GM19468 (cell line): ENCODE results near the gene RGL2.
"Not testable (repeated sequence)": the region's sequence is repeated elsewhere in the genome, so short reads cannot be mapped to it uniquely, and the experiment has no call there.

ENCODE experiments used
- ATAC-seq: cut with Tn5 transposase; IDR thresholded peaks from one replicate; pipeline ENCODE4 v1.9.1; 2021; ENCODE audit warnings: mild to moderate bottlenecking, moderate library complexity, moderate number of reproducible peaks; ENCODE audit not compliant: unreplicated experiment; ENCODE audit errors: extremely low read depth

The RGL2 gene

DNA sequence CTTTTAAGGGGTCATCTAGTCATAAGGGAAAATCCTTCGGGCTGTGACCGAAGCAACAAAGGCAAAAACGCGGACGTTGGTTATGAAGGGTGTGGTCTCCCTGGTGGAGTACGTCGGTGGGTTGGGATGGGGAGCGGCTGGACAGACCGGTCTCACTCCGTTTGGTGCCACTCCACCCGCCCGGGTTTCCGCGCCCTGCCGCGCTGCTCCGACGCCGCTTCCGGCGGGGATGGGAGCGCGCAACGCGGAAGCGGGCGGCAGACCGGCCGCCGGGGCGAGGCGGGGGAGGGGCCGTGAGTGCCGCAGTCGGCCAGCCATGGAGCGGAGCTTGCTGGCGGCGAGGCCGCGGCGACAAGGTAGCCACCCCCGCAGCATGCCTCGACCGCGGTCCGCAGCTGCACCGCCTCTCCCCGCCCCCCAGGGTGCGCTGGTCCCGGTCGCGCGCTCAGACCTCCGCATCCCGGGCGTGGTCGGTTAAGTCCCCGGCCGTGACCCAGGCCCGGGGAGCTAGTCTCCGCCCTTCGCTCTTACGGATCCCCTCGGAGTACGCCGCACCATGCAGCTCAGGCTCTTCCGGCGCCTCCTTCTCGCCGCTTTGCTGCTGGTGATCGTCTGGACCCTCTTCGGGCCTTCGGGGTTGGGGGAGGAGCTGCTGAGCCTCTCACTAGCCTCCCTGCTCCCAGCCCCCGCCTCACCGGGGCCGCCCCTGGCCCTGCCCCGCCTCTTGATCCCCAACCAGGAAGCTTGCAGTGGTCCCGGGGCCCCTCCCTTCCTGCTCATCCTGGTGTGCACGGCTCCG, 21.7 kb downstream of the RGL2 start, which contains the start of gene B3GALT4:
B3GALT4 (plus strand) TSS at position 260 of the 799 bp plus-strand sequence; CDS start at position 557, 297 bp downstream.
- ATAC-seq = peak; percentile 15

DNA sequence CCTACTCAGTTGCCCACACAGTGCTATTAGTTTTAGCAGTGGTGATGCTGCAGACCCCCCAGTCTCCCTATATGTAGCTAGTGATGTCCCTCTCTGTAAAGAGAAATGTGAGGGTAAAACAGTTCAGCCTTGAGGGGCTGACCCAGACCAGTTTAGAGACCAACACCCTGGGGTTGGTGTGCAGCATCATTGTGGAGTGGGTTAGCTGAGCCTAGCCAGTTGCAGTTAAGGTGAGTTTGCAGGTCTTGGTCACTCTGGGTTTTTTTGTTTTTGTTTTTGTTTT, 22.2 kb downstream of the RGL2 start:
- no peak for ATAC-seq

DNA sequence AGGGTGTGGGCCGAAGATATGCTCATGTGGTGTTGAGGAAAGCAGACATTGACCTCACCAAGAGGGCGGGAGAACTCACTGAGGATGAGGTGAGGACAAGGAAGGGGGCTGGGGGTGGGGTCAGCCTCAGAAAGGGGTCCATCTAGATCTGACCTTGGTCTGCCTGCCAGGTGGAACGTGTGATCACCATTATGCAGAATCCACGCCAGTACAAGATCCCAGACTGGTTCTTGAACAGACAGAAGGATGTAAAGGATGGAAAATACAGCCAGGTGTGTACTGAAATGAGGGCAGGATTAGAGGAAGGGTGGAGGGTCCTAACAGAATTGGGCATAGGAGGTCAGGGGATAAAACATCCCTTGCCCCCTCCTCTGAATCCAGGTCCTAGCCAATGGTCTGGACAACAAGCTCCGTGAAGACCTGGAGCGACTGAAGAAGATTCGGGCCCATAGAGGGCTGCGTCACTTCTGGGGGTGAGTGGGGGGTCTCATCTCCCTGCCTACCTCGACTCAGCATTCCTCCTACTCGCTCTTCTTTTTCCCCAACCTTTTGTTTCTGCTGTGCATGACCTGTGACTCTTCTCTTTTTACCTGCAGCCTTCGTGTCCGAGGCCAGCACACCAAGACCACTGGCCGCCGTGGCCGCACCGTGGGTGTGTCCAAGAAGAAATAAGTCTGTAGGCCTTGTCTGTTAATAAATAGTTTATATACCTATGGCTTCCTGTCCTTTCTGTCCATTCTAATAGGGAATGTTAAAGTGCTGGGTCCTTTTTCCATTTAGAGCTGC, 22.8 kb downstream of the RGL2 start:
- ATAC-seq = not testable (repeated sequence)

- ATAC-seq = no peak
Measured at GRCh38 chr6:33273924-33274902, 24.5 kb downstream of the RGL2 start.

GRCh38 chr6:33273129-33273923, 25.4 kb downstream of the RGL2 start:
- ATAC-seq = no peak

DNA sequence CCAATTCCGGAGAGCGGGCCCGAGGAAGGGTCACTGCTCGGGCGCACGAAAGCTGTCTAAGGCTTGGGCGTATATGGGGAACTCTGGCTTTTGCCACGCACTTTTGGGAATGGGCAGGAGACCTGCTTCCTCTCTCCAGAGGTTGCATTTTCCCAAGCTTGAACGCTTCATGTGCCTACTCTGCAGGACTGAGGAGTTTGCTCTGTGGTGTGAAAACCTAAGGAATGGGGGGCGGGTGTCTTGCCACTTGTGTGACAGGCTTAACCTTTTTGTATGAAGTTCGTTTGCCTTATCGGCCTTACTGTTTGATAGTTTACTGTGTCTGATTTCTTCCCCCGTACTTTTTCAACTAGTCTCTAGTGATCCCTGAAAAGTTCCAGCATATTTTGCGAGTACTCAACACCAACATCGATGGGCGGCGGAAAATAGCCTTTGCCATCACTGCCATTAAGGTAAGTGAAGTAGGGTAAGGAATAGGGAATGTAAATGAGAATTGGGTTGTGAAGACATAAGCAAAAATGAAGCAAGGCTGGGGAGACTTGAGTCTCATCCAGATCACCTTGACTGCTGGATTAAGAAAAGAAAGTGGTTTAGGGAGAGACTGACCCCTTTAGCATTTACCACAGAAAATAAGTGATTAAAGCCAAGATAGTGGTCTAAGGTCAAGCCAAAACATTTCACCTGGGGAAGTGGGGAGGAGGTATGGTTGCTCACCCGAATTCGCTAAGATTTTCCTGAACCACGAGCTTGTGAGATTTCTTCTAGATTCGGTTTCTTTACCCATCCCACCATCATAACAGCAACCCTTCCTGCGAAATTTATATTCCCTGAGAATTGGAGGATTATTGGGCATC, 26.2 kb downstream of the RGL2 start:
- no peak for ATAC-seq

DNA sequence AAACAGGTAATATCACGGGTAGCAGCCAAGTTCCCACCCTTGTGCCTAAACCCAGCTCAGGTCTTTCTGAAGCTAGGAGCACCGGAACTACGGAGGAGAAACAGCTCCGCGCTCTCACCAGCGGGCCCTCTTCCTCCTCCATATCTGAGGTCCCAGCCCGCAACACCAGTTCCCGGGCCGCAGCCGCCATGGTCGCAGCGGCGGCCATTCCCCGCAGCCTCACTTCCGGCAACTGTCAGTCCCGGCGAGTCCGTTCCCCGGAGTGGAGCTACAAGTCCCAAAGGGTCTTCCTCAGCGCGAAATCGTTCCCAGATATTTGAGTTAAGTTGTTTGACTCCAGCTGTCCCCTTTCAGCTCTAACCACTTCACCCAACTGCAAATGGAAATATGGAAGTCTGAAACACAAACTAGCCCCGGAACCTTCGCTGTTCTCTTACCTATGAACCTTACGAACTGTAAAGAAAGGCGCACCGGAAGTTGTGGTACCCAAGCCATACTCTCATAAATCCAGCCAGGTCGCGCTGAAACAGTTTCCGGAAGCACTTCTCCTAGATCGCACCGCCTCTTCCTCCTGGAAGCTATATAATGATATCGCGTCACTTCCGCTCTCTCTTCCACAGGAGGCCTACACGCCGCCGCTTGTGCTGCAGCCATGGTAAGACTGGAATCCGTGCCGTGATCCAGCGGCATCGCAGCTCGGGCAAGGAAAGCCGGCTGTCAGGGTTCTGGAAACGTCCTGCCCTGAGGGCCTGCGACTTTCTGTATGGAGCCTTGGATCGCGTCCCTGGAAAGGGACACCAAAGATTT, 27.1 kb downstream of the RGL2 start, which contains the start of the genes RPS18 and VPS52:
RPS18 (plus strand) TSS at position 608 of the 807 bp plus-strand sequence; CDS start at position 653, 45 bp downstream.
VPS52 (minus strand) TSS at position 409 of the 807 bp plus-strand sequence; CDS start at position 208, 201 bp downstream.
- ATAC-seq = peak; percentile 33

GRCh38 chr6:33271117-33271467, 27.6 kb downstream of the RGL2 start:
- no peak for ATAC-seq

DNA sequence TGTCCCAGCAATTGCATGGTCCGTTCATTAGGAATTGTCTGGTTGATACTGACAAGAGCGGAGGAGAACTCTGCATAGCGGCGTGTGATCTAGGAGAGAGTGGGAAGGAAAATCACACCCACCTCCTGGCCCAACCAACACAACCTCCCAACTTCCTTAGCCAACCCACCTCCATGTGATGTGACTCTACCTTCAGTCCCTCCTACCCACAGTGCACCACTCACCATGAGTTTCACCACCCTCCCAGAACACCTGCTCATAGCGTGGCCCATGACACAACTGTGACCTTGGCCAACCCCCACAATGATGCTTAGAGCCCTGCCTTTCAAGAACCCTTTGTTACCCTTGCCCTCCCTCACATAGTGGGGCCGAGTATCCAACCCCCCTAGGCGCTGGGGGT, 34.7 kb downstream of the RGL2 start:
- no peak for ATAC-seq

DNA sequence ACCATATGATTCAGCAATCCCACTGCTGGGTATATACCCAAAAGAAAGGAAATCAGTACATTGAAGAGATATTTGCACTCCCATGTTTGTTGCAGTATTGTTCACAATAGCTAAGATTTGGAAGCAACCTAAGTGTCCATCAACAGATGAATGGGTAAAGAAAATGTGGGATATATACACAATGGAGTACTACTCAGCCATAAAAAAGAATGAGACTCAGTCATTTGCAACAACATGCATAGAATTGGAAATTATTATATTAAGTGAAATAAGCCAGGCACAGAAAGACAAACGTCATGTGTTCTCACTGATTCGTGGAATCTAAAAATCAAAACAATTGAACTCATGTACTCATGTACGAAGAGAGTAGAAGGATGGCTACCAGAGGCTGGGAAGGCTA, 36.3 kb downstream of the RGL2 start:
- ATAC-seq = not testable (repeated sequence)

DNA sequence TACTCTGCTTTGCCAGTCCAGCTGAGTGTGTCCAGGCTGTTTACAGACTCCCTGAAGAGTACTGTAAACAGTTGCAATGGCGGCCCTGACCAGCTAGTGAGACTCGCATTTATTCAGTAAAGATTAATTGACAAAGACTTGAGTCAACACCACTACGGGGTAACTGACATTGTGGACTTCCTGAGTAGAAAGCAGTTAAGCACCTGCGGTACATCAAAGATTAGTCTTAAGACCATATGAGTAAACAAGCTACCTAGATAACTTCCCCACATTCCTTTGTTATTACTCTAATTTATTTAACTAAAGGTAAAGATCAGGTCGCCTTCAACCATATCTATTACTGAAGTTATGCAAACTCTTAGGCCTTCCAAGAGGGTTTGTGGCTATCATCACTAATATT, 39.7 kb downstream of the RGL2 start:
- ATAC-seq = no peak

DNA sequence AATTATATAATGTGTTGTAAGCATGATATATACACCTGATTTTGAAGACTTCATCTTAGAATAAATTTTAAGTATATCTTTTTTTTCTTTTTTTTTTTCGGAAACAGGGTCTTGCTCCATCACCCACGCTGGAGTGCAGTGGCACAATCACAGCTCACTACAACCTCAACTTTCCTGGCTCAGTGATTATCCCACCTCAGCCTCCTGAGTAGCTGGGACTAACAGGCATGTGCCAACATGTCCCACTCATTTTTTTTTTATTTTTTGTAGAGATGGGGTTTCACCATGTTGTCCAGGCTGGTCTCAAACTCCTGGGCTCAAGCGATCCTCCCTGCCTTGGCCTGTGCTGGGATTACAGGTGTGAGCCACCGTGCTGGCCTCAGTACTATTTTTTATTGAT, 44.2 kb downstream of the RGL2 start:
- no peak for ATAC-seq

- no peak for ATAC-seq
Measured at GRCh38 chr6:33252759-33253158, 46.0 kb downstream of the RGL2 start.

- no peak for ATAC-seq
Measured at GRCh38 chr6:33251395-33252012, 47.2 kb downstream of the RGL2 start.

- ATAC-seq = no peak
Measured at GRCh38 chr6:33250731-33251130, 48.0 kb downstream of the RGL2 start.

GRCh38 chr6:33249732-33250630, 48.8 kb downstream of the RGL2 start:
- ATAC-seq = no peak
